Astrocyte of the cerebellum (primary cell): ENCODE data around the gene ARFGEF2.

ENCODE experiments used
- DNase-seq: peaks from one replicate; pipeline ENCODE4 v3.0.0-alpha.2; 2011; ENCODE audit warnings: low read depth
- H3K4me3 ChIP-seq: 2 replicates; pipeline ENCODE4 v1.5.1; 2011; ENCODE audit warnings: mild to moderate bottlenecking, low read depth, low read length, moderate library complexity
- CTCF ChIP-seq: IDR thresholded peaks from 2 replicates; pipeline ENCODE4 v1.5.1; 2012; ENCODE audit warnings: low read length, low read depth, moderate library complexity, mild to moderate bottlenecking; ENCODE audit errors: missing control alignments
- in situ Hi-C: cut with HindIII; loops from 2 replicates; pipeline ENCODE4 v1.10.0; 2017; ENCODE audit warnings: low sequenced_read_pairs

Gene ARFGEF2

DNA sequence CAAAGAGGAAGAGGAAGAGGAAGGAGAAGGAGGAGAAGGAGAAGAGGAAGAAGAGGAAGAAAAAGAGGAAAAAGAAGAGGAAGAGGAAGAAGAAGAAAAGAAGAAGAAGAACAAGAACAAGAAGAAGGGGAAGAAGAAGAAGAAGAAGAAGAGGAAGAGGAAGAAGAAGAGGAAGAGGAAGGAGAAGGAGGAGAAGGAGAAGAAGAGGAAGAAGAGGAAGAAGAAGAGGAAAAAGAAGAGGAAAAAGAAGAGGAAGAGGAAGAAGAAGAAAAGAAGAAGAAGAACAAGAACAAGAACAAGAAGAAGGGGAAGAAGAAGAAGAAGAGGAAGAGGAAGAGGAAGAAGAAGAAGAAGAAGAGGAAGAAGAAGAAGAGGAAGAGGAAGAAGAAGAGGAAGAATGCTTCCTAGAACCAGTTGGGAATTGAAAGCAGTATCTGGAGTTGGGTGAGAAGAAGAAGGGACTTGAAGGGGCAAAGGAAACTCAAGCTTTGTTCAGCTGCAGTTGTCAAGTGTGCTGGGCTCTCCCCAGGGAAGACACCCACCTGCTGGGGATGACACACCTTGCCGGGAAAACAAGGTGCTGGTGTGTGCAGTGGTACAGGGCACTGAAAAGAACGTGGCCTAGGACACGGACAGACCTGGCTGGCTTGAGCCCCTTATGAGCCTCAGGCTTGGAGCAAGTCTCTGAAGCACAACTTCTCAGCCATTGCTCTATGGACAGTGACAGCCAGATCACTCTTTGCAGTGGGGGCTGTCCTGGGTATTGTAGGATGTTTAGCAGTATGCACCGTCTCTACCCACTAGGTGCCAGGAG, 30.1 kb upstream of the ARFGEF2 start:
- TF ChIP-seq CTCF, result no peak
- no peak overlapping the region for H3K4me3 ChIP-seq
- in situ Hi-C loops, result no loop called here
- no peak for DNase-seq

DNA sequence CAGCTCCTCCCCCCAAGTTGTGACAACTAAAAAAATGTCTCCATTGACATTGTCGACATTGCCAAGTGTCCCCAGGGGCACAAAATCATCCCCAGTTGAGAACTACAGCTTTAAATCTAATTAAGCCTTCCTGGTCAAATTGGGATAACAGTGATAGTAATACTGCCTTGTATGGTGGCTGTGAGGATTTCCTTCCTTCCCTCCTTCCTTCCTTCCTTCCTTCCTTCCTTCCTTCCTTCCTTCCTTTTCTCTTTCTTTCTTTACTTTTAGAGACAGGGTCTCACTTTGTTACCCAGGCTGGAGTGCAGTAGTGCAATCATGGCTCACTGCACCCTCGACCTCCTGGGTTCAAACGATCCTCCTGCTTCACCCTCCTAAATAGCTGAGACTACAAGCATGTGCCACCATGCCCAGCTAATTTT, 29.5 kb upstream of the ARFGEF2 start:
- in situ Hi-C loops, result no loop called here
- no peak for DNase-seq
- no peak for TF ChIP-seq CTCF
- no peak overlapping the region for H3K4me3 ChIP-seq

- TF ChIP-seq CTCF, result no peak
- in situ Hi-C loops, result no loop called here
- H3K4me3 ChIP-seq, result no peak overlapping the region
- no peak for DNase-seq
Measured at GRCh38 chr20:48892891-48893290, 28.6 kb upstream of the ARFGEF2 start.

- H3K4me3 ChIP-seq, result no peak overlapping the region
- no peak for TF ChIP-seq CTCF
- no peak for DNase-seq
- in situ Hi-C loops, result no loop called here
Measured at GRCh38 chr20:48893374-48893773, 28.1 kb upstream of the ARFGEF2 start.

- no peak overlapping the region for H3K4me3 ChIP-seq
- in situ Hi-C loops, result no loop called here
Measured at GRCh38 chr20:48897305-48898010, 24.1 kb upstream of the ARFGEF2 start.

GRCh38 chr20:48898210-48898609, 23.3 kb upstream of the ARFGEF2 start:
- no peak for TF ChIP-seq CTCF
- in situ Hi-C loops, result no loop called here
- DNase-seq, result no peak
- no peak overlapping the region for H3K4me3 ChIP-seq

More at GRCh38 chr20:48897305-48898010, 24.1 kb upstream of the ARFGEF2 start:
- peak; percentile 86 for DNase-seq
- no peak for TF ChIP-seq CTCF
